Esophagus (tissue), 2 donors: ENCODE data around the gene RASGEF1C. TPM values are rescaled to one million over a fixed set of nuclear protein-coding genes. Genes with fewer than 3 reads are reported as not detected.

Experiments
- H3K27ac ChIP-seq, 2 donors: one replicate each; pipeline ENCODE4 v1.5.1; 2013; ENCODE audit warnings: low read depth in 2 of 2, mild to moderate bottlenecking in 2 of 2, inconsistent platforms in 1 of 2, low read length in 1 of 2, moderate library complexity in 1 of 2
- H3K27me3 ChIP-seq, 2 donors: one replicate each; pipeline ENCODE4 v1.6.1; 2013; ENCODE audit warnings: low read length in 2 of 2, control low read depth in 1 of 2, mild to moderate bottlenecking in 1 of 2; ENCODE audit not compliant: insufficient read depth in 2 of 2, control insufficient read depth in 1 of 2
- H3K36me3 ChIP-seq, 2 donors: one replicate each; pipeline ENCODE4 v1.6.1; 2013; ENCODE audit warnings: low read length in 1 of 2; ENCODE audit not compliant: control insufficient read depth in 2 of 2, insufficient read depth in 2 of 2
- H3K4me1 ChIP-seq, 2 donors: one replicate each; pipeline ENCODE4 v1.6.1; 2013; ENCODE audit warnings: low read length in 1 of 2; ENCODE audit not compliant: control insufficient read depth in 2 of 2, insufficient read depth in 2 of 2
- H3K4me3 ChIP-seq, 2 donors: one replicate each; pipeline ENCODE4 v1.5.1; 2013; ENCODE audit warnings: low read length in 2 of 2, mild to moderate bottlenecking in 2 of 2, low read depth in 1 of 2, moderate library complexity in 1 of 2
- H3K9me3 ChIP-seq, 2 donors: one replicate each; pipeline ENCODE4 v1.6.1; 2013; ENCODE audit warnings: mild to moderate bottlenecking in 2 of 2, low read depth in 1 of 2, low read length in 1 of 2, moderate library complexity in 1 of 2; ENCODE audit not compliant: control insufficient read depth in 2 of 2, insufficient read depth in 1 of 2
- WGBS, 2 donors: extraction: QIAGEN DNeasy Blood & Tissue Kit; methylation state at CpG; one replicate each; pipeline ENCODE4 v1.1.7; 2013; 5-methylcytosine and 5-hydroxymethylcytosine counted together
- polyA plus RNA-seq, 2 donors: library from polyadenylated mRNA; stranded (reverse); fragments of 200-250 nt; gene quantifications; one replicate each; pipeline ENCODE4 v1.2.3, GENCODE V29; 2013
- donor health status: healthy with polysubstance abuse.
- donor health status: Bipolar disorder and iron deficiency.

The RASGEF1C gene
- polyA plus RNA-seq, 2 donors = 0.04 to 0.13 TPM

DNA sequence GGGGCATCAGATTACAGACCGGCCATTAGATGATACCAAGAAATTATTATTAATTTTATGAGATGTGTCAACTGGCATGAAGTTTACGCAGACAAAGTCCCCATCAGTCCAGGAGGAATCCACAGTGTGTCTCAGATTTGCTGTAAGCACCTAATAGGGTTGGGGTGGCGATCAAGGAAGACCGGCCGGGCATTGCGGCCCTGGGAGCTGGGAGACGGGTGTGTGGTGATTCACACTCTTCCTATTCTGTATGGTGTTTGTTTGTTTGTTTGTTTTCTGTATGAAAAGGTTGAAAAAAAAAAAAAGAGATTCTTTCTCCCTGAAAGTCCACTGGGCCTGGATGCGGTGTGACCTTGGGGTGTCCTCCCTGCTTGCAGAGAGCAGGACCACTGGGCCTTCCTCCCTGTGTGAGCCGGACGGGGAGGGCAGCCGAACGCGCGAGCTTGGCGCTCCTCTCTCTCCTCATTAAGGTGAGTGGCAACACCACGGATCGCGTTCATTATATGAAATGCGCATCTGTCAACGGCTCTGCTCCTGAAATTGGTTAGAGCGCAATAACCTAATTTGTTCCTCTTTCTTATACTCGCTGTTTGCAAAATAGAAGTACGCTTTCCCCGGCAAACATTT, 15.1 kb downstream of the RASGEF1C start:
- Histone ChIP-seq H3K9me3 (peaks cover 3% of the 10 kb centered on the region in 2 donors), H3K27me3 (no peaks in the 10 kb centered on the region), H3K27ac (no peak overlapping the region), H3K4me1 (no peaks in the 10 kb centered on the region), H3K36me3 (no peaks in the 10 kb centered on the region), H3K4me3 (no peak overlapping the region)
- WGBS, 2 donors = 94 to 95% methylated on average over 24 of the region's 24 CpGs

- WGBS, 2 donors = 56 to 58% methylated on average over 6 of the region's 6 CpGs
- Histone ChIP-seq H3K4me3 (no peak overlapping the region), H3K27ac (no peak overlapping the region), H3K4me1 (no peaks in the 10 kb centered on the region), H3K27me3 (no peaks in the 10 kb centered on the region), H3K9me3 (peaks cover 3% of the 10 kb centered on the region in 2 donors), H3K36me3 (no peaks in the 10 kb centered on the region)
Measured at GRCh38 chr5:180191716-180192115, 17.3 kb downstream of the RASGEF1C start.

- Histone ChIP-seq H3K27ac (no peak overlapping the region), H3K9me3 (peaks cover 3% of the 10 kb centered on the region in 2 donors), H3K4me3 (no peak overlapping the region), H3K27me3 (no peaks in the 10 kb centered on the region), H3K36me3 (no peaks in the 10 kb centered on the region), H3K4me1 (no peaks in the 10 kb centered on the region)
- WGBS, 2 donors = 70 to 79% methylated on average over 2 of the region's 2 CpGs
Measured at GRCh38 chr5:180187767-180188166, 21.2 kb downstream of the RASGEF1C start.

- WGBS, 2 donors = 50 to 58% methylated on average over 11 of the region's 11 CpGs
- Histone ChIP-seq H3K4me1 (peaks cover 0 to 2% of the 10 kb centered on the region in 2 donors), H3K4me3 (no peak overlapping the region), H3K9me3 (no peaks in the 10 kb centered on the region), H3K27me3 (no peaks in the 10 kb centered on the region), H3K27ac (no peak overlapping the region), H3K36me3 (no peaks in the 10 kb centered on the region)
Measured at GRCh38 chr5:180180846-180181245, 28.2 kb downstream of the RASGEF1C start.

GRCh38 chr5:180180421-180180820, 28.6 kb downstream of the RASGEF1C start:
- Histone ChIP-seq H3K27me3 (no peaks in the 10 kb centered on the region), H3K36me3 (no peaks in the 10 kb centered on the region), H3K4me1 (peaks cover 0 to 2% of the 10 kb centered on the region in 2 donors), H3K9me3 (no peaks in the 10 kb centered on the region), H3K27ac (no peak overlapping the region), H3K4me3 (no peak overlapping the region)
- WGBS, 2 donors = 56 to 68% methylated on average over 6 of the region's 6 CpGs

DNA sequence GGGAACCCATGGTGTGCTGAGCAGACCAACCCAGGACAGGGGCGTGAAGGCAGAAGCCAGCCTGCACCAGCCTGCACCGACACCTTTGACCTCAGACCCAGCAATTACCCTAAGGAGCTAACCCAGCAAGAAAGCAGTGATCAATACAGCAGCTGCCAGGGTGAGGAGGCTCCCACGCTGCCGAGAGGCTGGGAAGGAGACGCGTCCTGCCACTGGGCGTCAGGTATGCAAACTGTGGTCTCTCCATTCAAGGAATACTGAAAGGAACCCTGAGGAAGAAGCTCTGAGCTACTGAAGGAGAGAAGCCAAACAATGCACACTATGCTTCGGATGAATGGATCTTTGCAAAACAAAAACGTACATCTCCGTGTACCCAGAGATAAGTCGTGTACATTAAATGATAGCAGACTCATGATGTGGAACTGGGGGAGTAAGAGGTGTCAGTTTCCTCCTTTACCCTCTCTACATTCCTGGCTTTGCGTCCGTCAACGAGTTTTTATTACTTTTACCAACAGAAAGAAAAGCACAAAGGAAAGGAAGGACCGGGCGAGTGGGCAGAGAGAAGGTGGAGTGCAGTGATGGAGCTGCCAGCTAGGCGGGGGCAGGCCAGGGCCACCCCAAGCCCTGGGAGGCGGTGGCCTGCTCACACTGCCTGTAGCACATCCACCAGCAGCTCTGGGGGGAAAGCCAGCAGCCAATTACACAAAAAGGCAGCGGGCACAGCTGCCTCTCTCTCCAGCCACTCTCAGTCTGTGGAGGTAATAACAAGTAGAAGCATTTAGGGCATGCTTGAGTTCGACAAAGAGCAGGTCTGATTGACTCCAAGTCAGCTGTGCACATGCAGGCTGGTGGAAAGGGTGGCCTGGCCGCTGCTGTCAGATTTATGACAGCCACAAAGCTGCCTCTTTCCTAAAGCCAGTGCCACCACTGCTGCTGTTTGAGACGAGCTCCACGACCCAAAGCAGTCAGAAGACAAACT, 29.3 kb downstream of the RASGEF1C start:
- Histone ChIP-seq H3K27me3 (no peaks in the 10 kb centered on the region), H3K36me3 (no peaks in the 10 kb centered on the region), H3K9me3 (no peaks in the 10 kb centered on the region), H3K27ac (no peak overlapping the region), H3K4me3 (no peak overlapping the region), H3K4me1 (peaks cover 0 to 2% of the 10 kb centered on the region in 2 donors)
- 55 to 61% methylated on average over 23 of the region's 23 CpGs for WGBS, 2 donors

- H3K36me3 ChIP-seq = no peaks in the 10 kb centered on the region
- 82 to 85% methylated on average over 25 of the region's 25 CpGs for WGBS, 2 donors
- H3K4me1 ChIP-seq = peaks cover 0 to 2% of the 10 kb centered on the region in 2 donors
- H3K27ac ChIP-seq = no peak overlapping the region
- H3K27me3 ChIP-seq = no peaks in the 10 kb centered on the region
- no peak overlapping the region for H3K4me3 ChIP-seq
- no peaks in the 10 kb centered on the region for H3K9me3 ChIP-seq
Measured at GRCh38 chr5:180178531-180179441, 30.2 kb downstream of the RASGEF1C start.

DNA sequence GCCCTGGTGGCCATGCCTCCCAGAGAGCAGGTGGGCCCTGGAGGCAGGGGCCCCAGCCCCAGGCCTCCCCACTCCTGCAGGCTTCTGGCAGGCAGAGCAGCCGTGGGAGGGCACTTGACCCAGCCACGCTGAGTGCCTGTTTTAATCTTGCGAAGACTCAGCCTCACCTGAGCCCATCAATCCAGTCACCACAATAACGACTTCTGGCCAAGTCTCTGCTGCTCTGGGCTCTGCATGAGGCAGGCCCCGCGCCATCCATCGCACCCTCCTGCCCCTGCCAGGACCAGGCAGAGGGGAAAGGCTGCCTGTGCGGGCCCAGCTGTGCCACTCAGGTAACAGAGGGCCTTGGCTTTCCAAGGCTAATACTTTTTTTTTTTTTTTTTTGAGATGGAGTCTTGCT, 32.8 kb downstream of the RASGEF1C start:
- Histone ChIP-seq H3K9me3 (no peaks in the 10 kb centered on the region), H3K4me3 (no peak overlapping the region), H3K36me3 (no peaks in the 10 kb centered on the region), H3K4me1 (peaks cover 0 to 2% of the 10 kb centered on the region in 2 donors), H3K27me3 (no peaks in the 10 kb centered on the region), H3K27ac (no peak overlapping the region)
- WGBS, 2 donors = 90 to 94% methylated on average over 8 of the region's 8 CpGs

DNA sequence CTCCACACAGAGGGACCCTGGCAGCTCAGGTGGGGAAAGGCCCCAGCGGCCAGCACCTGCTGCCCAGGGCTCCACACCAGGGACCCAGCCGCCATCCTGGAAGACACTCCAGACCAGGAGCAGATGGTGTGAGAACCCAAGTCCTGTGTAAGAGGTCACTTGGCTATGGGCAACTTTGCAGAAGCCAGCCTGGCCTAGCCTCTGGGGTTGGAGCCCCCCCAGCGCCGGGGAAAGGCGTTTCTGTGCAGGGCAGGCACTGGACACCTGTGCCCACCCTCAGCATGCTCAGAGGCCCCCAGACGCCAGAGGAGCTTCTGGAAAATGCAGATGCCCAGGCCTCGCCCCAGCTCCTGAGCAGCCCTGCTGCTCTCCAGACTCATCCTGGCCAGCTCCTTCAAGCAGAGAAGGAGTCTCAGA, 34.0 kb downstream of the RASGEF1C start:
- no peaks in the 10 kb centered on the region for H3K27me3 ChIP-seq
- H3K4me1 ChIP-seq = peaks cover 0 to 2% of the 10 kb centered on the region in 2 donors
- 82 to 85% methylated on average over 7 of the region's 7 CpGs for WGBS, 2 donors
- no peak overlapping the region for H3K4me3 ChIP-seq
- no peaks in the 10 kb centered on the region for H3K36me3 ChIP-seq
- H3K27ac ChIP-seq = no peak overlapping the region
- H3K9me3 ChIP-seq = no peaks in the 10 kb centered on the region
